ENCODE data around the gene KRT39. TPM values are rescaled to one million over a fixed set of nuclear protein-coding genes. Genes with fewer than 3 reads are reported as not detected.

The KRT39 gene
- total RNA-seq, 1 experiment from 2014 or later: not detected

DNA sequence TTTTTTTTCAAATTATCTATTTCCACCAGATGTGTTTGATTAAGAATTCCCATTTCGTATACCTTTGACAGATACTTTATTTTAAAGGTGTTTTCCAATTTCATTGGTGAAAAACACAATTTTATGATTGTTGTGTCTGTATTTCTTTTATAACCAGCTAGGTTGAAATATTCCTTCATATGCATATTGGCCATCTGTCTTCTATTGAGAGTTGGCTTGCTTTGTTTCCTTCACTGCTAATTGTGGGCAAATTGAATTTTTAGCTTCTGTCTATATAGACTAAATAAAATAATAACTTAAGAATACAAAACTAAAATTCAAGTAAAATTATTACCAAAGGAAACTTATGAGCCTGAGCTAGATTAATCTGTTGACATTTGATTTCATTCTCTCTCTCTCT, 28.4 kb upstream of the KRT39 start:
- Histone ChIP-seq H3K4me3 (ENCODE audit: low read depth, low read length, poor library complexity, severe bottlenecking) (no peak overlapping the region), H3K9me3 (ENCODE audit: low read depth, low read length, poor library complexity, severe bottlenecking) (no peaks in the 10 kb centered on the region), H3K4me1 (ENCODE audit: insufficient read depth, low read length, poor library complexity, severe bottlenecking) (no peaks in the 10 kb centered on the region), H3K27me3 (replicated peaks; ENCODE audit: insufficient read depth, low read depth, low read length, poor library complexity) (no peaks in the 10 kb centered on the region), H3K36me3 (ENCODE audit: insufficient read depth, low read length, poor library complexity, severe bottlenecking) (no peaks in the 10 kb centered on the region), H3K27ac (ENCODE audit: low read depth, low read length, poor library complexity, severe bottlenecking) (no peak overlapping the region)
- no peak for DNase-seq (ENCODE audit: low spot score)
- intact Hi-C loops (cut with micrococcal nuclease; ENCODE audit: unreplicated experiment): no loop called here
- TF ChIP-seq CTCF (conservative IDR thresholded peaks at IDR 0.05; ENCODE audit: low read depth, low read length): no peak
- no peak for TF ChIP-seq EZH2 (IDR thresholded peaks at IDR 0.05; ENCODE audit: borderline replicate concordance, low read depth, low read length, poor library complexity, severe bottlenecking)
- CTCF ChIA-PET: no interaction called here
- POLR2A ChIA-PET (ENCODE audit: low non-redundant PET): no interaction called here
- no TSS peak for BruUV-seq (replicated peaks)

DNA sequence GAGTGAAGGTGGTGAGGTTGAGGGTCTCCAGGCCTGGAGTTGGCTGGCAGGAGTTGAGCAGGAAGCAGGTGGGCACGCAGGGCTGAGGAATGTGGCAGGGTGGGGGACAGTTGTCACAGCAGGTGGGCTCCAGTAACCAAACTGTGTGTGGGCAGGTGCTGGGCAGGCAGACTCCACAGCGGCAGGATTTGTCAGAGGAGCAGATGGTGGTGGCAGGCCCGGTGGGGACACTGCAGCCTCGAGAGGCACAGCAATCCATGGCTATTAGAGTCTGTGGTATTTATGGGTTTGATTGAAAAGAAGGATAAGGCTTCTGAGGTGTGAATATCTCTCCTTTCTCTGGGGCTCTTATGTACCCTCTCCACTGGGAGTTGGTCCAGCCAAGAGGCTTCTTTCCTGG, 27.1 kb upstream of the KRT39 start, which contains the start of gene KRTAP3-3:
TSS of gene KRTAP3-3 (minus strand) at position 326 of the 400 bp plus-strand sequence. CDS start at position 259, 67 bp downstream.
- Histone ChIP-seq H3K9me3 (ENCODE audit: low read depth, low read length, poor library complexity, severe bottlenecking) (no peaks in the 10 kb centered on the region), H3K4me1 (ENCODE audit: insufficient read depth, low read length, poor library complexity, severe bottlenecking) (no peaks in the 10 kb centered on the region), H3K4me3 (ENCODE audit: low read depth, low read length, poor library complexity, severe bottlenecking) (no peak within 1 kb of the TSS), H3K36me3 (ENCODE audit: insufficient read depth, low read length, poor library complexity, severe bottlenecking) (no peaks in the 10 kb centered on the region), H3K27me3 (replicated peaks; ENCODE audit: insufficient read depth, low read depth, low read length, poor library complexity) (no peaks in the 10 kb centered on the region), H3K27ac (ENCODE audit: low read depth, low read length, poor library complexity, severe bottlenecking) (no peak within 1 kb of the TSS)
- ChIA-PET POLR2A (ENCODE audit: low non-redundant PET) (no interaction called here), CTCF (no interaction called here)
- intact Hi-C loops (cut with micrococcal nuclease; ENCODE audit: unreplicated experiment): no loop called here
- TF ChIP-seq CTCF (conservative IDR thresholded peaks at IDR 0.05; ENCODE audit: low read depth, low read length): no peak
- no TSS peak for BruUV-seq (replicated peaks)
- DNase-seq (ENCODE audit: low spot score): no peak

DNA sequence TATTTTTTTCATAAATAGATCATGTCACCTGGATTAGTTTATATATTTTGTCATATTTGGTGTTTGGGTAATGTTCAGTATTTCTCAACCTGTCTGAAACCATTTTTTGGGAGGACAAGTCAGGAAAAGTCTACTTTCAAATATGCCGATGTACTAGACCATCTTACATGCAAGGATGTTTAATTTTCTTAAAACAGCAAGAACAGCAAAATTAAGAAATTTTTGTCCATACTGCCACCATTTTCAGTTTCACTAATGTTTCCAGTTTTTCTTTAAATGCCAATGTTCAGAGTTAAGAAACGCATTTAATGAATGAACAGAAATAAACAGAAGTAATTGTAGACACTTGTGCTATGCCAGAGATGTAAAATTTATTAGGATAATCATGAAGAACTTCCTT, 26.3 kb upstream of the KRT39 start:
- Histone ChIP-seq H3K4me1 (ENCODE audit: insufficient read depth, low read length, poor library complexity, severe bottlenecking) (no peaks in the 10 kb centered on the region), H3K27ac (ENCODE audit: low read depth, low read length, poor library complexity, severe bottlenecking) (no peak overlapping the region), H3K9me3 (ENCODE audit: low read depth, low read length, poor library complexity, severe bottlenecking) (no peaks in the 10 kb centered on the region), H3K36me3 (ENCODE audit: insufficient read depth, low read length, poor library complexity, severe bottlenecking) (no peaks in the 10 kb centered on the region), H3K4me3 (ENCODE audit: low read depth, low read length, poor library complexity, severe bottlenecking) (no peak overlapping the region), H3K27me3 (replicated peaks; ENCODE audit: insufficient read depth, low read depth, low read length, poor library complexity) (no peaks in the 10 kb centered on the region)
- BruUV-seq (replicated peaks): no TSS peak
- no peak for DNase-seq (ENCODE audit: low spot score)
- no peak for TF ChIP-seq EZH2 (IDR thresholded peaks at IDR 0.05; ENCODE audit: borderline replicate concordance, low read depth, low read length, poor library complexity, severe bottlenecking)
- no peak for TF ChIP-seq CTCF (conservative IDR thresholded peaks at IDR 0.05; ENCODE audit: low read depth, low read length)
- intact Hi-C loops (cut with micrococcal nuclease; ENCODE audit: unreplicated experiment): no loop called here
- CTCF ChIA-PET: no interaction called here
- POLR2A ChIA-PET (ENCODE audit: low non-redundant PET): no interaction called here

Measured in A673 (cell line).